GM18499 (cell line): ENCODE data around the gene SRGAP2C.
"Not testable (repeated sequence)": the region's sequence is repeated elsewhere in the genome, so short reads cannot be mapped to it uniquely, and the experiment has no call there.

Experiments
- ATAC-seq: cut with Tn5 transposase; IDR thresholded peaks from one replicate; pipeline ENCODE4 v1.9.1; 2021; ENCODE audit warnings: moderate number of reproducible peaks; ENCODE audit not compliant: insufficient read depth, unreplicated experiment

The SRGAP2C gene

DNA sequence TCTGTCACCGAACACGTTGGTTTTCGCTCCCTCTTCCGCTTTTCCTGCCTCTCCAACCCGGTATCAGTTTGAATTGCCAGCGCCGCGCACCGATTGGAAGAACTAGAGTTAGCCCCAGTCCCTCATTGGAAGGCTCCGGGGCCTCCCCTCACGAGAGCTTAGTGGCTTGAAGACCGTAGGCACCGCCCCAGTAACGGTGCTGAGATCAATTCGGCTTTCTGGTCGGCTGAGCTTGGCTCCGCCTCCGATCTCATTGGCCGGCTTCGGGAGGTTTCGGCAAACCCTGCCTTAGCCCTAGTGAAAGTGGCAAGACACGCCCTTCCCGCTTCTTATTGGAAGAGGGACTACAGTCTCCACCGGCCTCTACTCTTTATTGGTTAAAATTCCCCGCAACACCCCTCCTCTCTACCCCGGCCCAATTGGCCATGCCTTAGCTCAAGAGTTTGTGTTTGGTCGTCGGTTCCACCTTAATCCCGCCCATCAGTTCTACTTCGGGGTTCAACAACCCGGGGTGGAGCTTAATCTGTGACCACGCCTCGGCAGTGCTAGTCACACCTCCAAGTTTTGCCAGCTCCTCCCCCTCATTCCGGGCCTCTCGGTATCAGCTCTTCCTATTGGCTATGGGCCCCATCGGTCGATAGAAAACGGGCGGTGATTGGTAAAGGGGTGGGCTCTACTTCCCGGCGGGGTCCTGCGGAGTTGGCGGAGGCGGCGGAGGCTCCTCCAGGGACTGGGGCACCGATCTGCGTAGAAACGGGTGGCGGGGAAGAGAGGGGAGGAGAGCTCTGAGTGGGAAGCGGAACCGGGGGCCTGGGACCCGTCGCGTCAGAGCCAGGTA, at the start of gene SRGAP2C, which contains the start of gene FAM72B:
SRGAP2C (plus strand) TSS at position 686 of the 838 bp plus-strand sequence. CDS start 2,472 bp downstream, outside the sequence.
FAM72B (minus strand) TSS at position 51 of the 838 bp plus-strand sequence. CDS start 851 bp downstream, outside the sequence.
- ATAC-seq, result peak; percentile 89

DNA sequence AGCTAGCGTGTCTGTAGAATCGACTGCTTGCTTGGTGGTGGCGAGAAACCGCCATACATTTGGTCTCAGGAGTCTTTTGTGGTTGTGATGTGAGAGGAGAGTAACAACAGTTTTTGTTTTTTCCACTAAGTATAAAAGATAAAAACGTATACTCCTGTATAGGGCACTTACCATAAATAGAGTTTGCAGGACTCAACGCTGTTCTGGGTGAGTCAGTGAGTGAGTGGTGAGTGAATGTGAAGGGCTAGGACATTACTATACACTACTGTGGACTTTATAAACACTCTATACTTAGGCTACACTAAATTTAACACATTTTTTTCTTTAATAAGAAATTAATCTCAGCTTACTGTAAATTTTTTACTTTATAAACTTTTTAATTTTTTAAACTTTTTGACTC, 44.4 kb upstream of the SRGAP2C start:
- ATAC-seq, result not testable (repeated sequence)

DNA sequence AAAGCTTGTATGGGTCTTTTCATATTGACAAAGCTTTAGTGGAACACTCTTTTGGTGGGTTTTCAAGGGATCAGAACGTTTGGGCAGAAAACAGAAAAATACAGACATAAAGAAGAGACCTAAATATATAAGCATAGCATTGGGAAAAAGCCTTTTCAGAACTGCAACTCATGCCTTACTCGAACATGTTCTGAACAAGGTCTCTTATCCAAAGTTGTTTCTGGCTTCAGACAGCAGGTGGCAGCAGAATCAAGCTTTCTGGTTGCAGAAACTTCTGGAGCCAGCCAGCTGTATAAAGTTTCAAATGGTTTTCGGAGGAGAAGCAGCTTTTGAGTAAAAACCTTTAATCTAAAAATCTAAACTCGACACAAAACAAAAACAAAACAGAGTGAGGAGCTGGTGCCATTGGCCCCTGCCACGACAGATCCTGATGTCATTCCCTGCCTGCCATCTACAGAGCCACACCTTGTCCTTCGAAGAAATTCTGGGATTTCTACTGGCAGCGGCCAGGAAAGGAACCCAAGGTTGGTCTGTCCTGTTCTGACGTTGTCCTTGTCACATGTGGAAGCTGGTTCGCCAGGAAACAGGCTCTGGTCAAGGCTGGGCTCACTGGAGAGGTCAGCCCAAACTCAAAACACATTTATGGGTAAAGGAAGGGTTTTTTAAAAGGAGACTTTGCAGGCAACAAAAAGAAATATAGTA, 36.1 kb upstream of the SRGAP2C start:
- not testable (repeated sequence) for ATAC-seq

- ATAC-seq, result not testable (repeated sequence)
Measured at GRCh38 chr1:121151294-121151693, 33.5 kb upstream of the SRGAP2C start.

DNA sequence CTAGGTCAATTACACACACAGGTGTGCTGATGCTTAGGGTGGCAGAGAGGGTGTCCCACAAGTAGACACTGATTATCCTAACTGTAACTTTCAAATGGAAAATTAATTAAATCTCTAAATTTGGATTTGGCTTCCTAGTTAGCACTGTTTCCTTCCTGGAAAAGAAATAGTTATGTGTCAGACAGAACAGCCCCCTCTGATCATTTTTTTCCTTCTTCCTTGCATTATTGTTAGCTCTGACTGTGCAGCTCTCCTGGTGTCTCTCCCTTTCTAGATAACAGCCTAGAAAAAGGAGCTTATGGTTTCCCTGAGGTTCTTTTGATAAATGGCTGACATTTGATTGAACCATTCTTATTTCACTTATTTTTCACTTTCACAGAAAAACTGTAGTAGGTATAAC, 32.0 kb upstream of the SRGAP2C start:
- not testable (repeated sequence) for ATAC-seq

DNA sequence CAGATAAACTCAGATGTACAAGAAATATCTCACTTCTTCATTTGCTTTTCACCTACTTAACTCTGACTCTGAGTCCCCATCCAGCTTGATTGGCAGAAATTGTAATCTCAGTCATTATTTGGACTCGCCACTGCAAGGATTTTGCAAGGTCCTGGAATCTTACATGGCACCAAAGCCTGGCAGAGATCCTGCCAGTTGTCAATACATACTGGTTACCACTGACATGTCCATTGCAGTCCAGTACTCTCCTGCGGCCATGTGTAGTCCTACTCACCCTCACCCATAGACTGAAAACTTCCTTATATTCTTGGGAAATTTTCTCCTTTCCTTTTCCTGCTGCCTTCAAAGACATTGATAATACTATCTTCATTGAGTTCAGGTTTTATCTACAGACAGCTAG, 30.0 kb upstream of the SRGAP2C start:
- not testable (repeated sequence) for ATAC-seq

- ATAC-seq, result not testable (repeated sequence)
Measured at GRCh38 chr1:121155671-121156358, 29.0 kb upstream of the SRGAP2C start.

GRCh38 chr1:121156958-121157603, 27.7 kb upstream of the SRGAP2C start:
- not testable (repeated sequence) for ATAC-seq

DNA sequence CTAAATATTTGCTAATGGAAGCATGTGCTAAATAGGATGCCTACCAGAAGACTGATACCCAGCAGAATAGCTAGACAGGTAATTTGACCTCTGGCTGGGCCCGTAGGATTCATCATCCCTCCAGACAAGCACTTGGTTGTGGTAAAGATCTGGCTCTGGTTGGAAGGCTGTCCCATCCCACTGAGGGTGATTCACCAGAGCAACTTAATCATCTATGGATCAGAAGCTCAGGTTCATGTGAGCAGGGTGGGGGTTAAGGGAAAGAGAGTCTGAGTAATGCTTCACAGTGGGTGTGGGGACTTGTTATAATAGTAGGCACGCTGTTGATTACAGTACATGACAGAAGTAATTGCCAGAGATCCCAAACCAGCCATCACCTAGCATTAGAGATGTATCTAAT, 27.2 kb upstream of the SRGAP2C start:
- ATAC-seq, result not testable (repeated sequence)

DNA sequence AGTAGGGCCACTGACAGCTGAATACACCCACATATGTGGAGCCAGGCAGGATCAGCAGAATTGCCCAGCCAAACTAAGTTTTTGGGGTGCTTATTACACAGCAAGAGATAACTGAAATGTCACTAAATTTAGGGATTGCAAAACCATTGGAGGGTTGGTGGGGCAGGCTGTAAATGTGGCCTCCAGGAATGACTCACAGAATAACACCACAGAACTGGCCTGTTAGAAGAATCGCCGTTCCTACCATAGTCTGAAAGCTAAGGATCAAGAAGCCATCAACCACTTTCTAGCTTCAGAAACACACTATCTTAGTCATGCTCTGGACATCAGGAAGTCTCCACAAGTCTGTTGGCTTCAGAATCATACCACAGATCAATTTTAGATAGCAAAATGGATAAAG, 24.7 kb upstream of the SRGAP2C start:
- ATAC-seq, result not testable (repeated sequence)

DNA sequence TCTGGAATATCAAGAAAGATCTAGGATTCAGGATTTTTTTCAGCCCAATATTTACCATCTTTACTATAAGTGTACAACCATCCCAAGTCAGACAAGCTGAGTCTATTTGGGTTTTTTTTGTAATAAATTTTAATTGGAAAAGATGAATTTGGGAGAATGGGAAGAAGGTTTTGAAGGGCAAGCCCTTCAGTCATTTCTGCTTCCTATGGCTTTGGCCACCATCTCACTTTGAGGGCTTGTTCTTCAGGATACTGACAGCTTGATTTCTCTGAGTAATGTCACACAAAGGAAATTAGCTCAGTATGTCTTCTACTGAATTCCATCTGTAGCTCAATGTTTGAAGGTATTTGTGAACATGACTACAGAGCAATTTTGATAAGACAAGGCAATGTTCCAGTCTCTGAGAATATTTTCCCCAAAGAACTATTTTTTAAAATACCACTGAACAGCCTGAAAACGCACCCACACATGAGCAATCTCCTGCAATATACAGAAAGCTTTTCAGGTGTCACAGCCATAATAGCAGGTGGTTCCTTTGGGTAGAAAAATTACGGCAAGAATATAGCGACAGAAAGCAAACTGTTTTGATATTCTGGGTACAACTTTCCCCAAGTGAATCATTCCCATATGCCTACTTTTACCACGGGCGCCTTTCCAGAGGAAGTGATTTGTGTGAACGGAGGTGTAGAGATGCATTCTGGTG, 23.4 kb upstream of the SRGAP2C start:
- not testable (repeated sequence) for ATAC-seq

DNA sequence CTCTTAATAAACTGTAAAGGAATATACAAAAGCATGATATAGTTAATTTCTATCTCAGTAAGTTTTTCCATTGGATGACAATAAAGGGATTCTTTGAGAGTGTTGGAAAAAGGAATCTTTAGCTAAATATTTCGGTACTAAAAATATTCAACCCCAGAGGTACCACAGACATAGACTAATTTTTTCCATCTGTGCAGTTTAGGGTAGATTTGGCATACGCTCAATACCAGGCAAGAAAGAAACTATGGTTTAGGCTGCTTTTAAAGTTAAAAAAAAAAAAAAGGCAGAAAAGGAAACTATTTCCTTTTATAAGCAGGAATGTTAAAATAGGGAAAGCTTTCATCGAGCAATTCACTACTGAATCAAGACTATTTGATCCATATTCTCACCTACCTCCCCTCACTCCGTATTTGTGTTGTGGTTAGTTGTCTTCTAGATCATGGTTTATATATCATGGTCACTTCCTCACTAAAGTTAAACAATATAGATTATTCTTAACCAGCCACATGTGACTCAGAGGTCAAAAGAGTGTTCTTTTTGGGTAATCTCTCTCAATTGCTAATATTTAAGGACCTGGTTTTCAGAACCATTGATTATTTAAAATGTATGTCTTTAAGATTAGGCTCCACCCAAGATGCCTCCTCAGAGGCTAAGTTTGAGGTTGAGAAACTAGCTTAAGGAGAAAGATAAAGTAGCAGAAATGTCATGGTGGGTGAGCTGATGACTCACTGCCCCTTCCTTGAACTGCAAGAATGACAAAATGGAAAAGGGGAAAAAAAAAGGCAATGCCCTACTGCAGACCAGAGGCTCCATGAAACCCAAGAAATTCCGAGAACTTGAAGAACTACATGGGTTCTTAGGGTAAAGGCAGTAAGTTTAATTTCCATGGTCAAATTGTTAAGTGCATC, 20.7 kb upstream of the SRGAP2C start:
- ATAC-seq, result not testable (repeated sequence)

DNA sequence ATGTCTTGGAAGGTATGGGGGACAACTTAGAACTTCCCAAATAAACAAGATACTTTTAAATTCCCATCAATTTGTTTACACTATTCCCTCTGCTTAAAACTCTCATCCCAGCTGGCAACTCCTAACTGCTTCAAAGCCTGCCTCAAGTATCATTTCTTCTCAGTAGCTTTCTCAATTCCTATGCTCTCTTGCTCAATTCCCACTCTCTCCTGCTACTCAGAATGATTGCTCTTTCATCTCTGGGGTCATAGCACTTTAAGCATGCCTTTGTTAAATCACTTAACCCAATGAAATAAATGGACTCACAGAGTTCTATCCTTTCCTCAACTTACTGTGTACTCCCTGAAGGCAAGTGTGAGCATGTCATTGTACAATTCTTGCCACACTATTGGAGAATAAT, 19.5 kb upstream of the SRGAP2C start:
- not testable (repeated sequence) for ATAC-seq

DNA sequence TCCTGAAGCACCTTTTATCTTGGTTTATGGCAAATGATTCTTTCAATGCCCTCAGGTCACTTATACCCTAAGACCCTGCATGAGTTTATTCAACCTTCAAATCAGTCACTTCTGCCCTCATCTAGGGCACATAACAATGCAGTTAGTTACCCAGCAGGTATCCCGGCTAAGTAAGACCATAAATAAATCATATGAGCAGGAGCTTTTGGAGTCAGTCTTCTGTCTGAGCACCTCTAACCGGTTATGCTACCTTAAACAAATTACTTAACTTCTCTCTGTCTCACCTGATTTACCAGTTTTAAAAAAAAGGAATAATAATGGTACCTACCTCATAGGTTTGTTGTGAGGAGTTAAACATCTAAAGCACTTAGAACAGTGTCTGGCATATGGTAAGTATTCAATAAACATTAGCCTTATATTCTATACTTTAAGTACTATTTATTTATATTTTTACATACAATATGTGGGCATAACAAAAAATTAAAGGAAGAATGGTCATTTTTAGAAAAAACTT, 17.5 kb upstream of the SRGAP2C start:
- not testable (repeated sequence) for ATAC-seq

DNA sequence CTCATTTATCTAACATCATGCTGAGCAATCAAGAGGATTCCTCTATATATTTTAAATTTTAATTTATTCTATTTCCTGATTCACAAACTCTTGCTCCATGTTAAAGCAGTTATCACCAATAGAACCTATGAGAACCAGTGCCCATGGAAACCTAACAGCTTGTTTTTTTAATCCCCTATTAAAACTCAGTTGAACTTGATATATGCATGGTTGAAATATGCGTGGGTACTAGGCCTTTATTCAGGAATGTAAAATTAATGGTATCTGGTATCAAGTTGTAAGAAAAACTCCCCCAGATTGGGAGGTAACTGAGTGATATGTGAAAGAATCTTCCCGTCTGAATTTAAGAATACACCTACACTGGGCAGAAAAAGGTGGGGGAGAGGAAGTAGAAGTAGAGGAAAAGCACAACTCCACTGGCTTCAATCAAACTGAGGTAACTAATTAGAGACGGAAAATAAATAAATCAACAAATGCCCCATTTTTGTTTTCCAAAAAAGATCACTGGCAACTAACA, 16.6 kb upstream of the SRGAP2C start:
- ATAC-seq, result not testable (repeated sequence)

- ATAC-seq, result not testable (repeated sequence)
Measured at GRCh38 chr1:121176649-121177048, 8.1 kb upstream of the SRGAP2C start.

- not testable (repeated sequence) for ATAC-seq
Measured at GRCh38 chr1:121178197-121178596, 6.6 kb upstream of the SRGAP2C start.

DNA sequence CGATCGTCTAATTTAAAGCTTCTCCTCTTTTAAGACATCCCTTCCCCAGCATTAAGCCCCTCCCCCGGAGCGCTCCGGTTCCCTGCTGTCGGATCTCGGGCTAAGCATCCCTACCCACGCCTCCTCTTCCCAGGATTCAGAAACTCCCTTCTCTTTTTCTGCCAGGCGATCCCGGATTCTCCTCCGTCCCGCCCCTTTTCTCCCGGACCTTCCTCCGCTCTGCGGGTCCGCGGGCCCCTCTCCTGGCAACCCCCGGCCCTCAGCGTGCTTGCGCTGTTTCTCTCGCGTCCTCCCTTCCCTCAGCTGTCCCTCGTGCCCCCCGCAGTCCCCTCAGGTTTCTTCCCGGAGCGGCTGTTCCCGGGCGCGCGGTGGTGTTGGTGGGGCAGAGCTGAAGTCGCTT, 908 bp upstream of the SRGAP2C start:
- not testable (repeated sequence) for ATAC-seq
